Activated naive CD8-positive, alpha-beta T cell treated with anti-CD3 and anti-CD28 coated beads for 36 hours (primary cell): ENCODE data around the gene DHRSX. TPM values are rescaled to one million over a fixed set of nuclear protein-coding genes. Genes with fewer than 3 reads are reported as not detected.

ENCODE experiments used
- DNase-seq: peaks from one replicate; pipeline ENCODE4 v3.0.0; 2021
- H3K27ac Mint-ChIP-seq: one replicate; pipeline ENCODE4 v1.8.0; 2022; ENCODE audit warnings: mild to moderate bottlenecking, moderate library complexity, mixed read lengths
- H3K27me3 Mint-ChIP-seq: one replicate; pipeline ENCODE4 v1.8.0; 2022; ENCODE audit warnings: mild to moderate bottlenecking, mixed read lengths
- H3K36me3 Mint-ChIP-seq: one replicate; pipeline ENCODE4 v1.8.0; 2021; ENCODE audit warnings: mild to moderate bottlenecking, mixed read lengths
- H3K4me1 Mint-ChIP-seq: one replicate; pipeline ENCODE4 v1.8.0; 2021; ENCODE audit warnings: mixed read lengths
- H3K4me3 Mint-ChIP-seq: one replicate; pipeline ENCODE4 v1.8.0; 2022; ENCODE audit warnings: mild to moderate bottlenecking, moderate library complexity, mixed read lengths
- H3K9me3 Mint-ChIP-seq: one replicate; pipeline ENCODE4 v1.8.0; 2022; ENCODE audit warnings: mixed read lengths
- total RNA-seq, 2 experiments: library from RNA; stranded (reverse); gene quantifications; one replicate each; pipeline ENCODE4 v1.2.3, GENCODE V29; 2021

Gene DHRSX
- total RNA-seq, 2 experiments from 2014 or later: 18.2 to 19.7 TPM

DNA sequence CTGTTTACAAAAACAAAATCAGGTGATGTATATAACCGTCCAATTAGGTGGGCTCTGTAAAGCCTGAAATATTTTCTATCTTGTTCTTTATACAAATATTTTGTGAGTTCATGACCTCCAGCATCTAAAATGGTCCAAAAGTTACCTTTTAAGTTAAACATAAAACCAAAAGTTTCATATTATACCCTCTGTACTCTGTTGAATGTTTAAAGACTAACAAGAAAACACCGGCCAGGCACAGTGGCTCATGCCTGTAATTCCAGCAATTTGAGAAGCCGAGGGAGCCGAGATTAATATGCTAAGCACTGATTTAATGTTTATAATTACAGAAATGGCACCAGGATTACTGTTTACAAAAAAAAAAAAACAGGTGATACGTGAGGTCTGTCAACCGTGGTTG is 328.4 kb downstream of the DHRSX start:
- no peak overlapping the region for H3K4me3 Mint-ChIP-seq
- H3K27me3 Mint-ChIP-seq: no peaks in the 10 kb centered on the region
- H3K9me3 Mint-ChIP-seq: peaks cover 19% of the 10 kb centered on the region
- no peak for DNase-seq
- H3K4me1 Mint-ChIP-seq: no peaks in the 10 kb centered on the region
- no peak overlapping the region for H3K27ac Mint-ChIP-seq
- peaks cover 3% of the 10 kb centered on the region for H3K36me3 Mint-ChIP-seq

Other genes starting within 250 kb of the DHRSX start
- 10 to 100 TPM; 33.2 to 36.0 TPM for gene ZBED1, start within 50 bp of the DHRSX start, total RNA-seq
- 100 to 1,000 TPM; 112 to 116 TPM for gene CD99, start 190.3 kb upstream of the DHRSX start, total RNA-seq